CD4-positive, alpha-beta T cell treated with Interleukin-1 beta for 1 hour (primary cell): ENCODE results near the gene TP53AIP1.

Experiments
- DNase-seq, 2 donors: peaks; one replicate each; pipeline ENCODE4 v3.0.0-alpha.2; 2020 to 2022

The TP53AIP1 gene

GRCh38 chr11:128904656-128905344 is 37.9 kb downstream of the TP53AIP1 start:
- peak in 1 of 2 donors; percentile 26 for DNase-seq

GRCh38 chr11:128904303-128904655 is 38.4 kb downstream of the TP53AIP1 start:
- DNase-seq, result no peak

GRCh38 chr11:128903248-128904061 is 39.2 kb downstream of the TP53AIP1 start:
- no peak for DNase-seq

DNA sequence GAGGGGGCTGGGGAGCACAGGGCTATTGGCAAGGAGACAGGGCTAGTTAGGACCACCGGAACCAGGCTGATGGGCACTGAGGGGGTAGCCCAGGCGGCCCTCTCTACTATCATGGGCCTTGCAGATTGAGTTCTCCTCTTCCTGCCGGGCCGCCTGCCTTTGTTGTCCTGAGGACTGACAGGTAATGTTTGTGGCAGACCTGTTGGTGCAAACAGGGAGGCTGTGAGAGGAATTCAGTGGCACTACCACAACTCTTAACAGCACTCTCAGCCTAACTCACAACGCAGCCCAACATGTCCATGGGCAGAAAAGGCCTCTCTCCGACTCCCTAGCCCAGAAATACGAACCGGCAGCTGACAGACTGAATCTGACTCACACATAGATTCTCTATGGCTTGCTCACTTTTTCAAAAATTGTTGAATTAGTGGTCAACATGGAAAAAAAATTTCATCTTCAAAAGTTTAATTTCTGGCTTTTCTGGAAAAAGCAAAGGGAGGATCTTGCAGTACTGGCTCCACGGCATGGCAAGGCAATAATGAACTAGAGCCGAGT is 40.1 kb downstream of the TP53AIP1 start:
- DNase-seq, result no peak

DNA sequence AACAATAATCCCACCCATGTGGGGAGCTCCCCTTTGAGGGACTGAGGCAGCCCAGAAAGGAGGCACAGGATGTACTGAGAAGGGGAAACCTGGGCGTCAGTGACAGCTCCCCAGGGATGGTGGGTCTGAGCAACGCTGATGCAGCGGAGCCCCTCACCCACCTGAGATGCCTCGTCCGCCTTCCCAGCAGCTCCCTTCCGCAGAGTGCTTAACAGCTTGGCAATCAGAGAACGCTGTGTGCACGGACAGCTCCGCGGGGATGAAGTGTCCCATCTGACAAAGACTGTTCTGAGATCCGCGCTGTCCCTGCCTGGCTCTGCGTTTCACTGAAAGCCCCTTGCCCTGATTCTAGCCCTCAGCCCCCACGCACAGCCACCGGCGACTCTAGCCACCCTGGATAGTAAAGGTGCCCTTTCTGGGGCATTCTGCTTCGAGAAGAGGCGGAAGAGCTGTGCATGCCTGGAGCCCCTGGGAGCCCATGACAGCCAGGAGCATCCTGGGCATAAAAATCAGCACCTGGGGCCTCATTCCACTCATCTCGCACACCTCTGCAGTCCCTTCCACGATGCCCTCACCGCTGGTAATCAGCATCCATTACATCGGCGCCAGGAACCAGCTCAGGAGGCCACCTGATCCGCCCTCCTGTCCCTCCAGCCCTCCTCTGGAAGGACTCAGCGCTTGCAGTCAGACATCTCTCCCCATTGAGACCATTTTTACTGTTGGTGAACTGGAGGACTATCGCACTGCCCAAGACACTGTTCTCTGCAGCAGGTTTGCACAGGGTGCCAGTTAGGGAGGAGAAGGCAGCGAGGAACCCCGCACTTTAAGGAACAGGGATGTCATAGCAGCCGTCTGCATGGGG is 40.8 kb downstream of the TP53AIP1 start:
- no peak for DNase-seq

GRCh38 chr11:128900468-128900867 is 42.2 kb downstream of the TP53AIP1 start:
- DNase-seq, result no peak

DNA sequence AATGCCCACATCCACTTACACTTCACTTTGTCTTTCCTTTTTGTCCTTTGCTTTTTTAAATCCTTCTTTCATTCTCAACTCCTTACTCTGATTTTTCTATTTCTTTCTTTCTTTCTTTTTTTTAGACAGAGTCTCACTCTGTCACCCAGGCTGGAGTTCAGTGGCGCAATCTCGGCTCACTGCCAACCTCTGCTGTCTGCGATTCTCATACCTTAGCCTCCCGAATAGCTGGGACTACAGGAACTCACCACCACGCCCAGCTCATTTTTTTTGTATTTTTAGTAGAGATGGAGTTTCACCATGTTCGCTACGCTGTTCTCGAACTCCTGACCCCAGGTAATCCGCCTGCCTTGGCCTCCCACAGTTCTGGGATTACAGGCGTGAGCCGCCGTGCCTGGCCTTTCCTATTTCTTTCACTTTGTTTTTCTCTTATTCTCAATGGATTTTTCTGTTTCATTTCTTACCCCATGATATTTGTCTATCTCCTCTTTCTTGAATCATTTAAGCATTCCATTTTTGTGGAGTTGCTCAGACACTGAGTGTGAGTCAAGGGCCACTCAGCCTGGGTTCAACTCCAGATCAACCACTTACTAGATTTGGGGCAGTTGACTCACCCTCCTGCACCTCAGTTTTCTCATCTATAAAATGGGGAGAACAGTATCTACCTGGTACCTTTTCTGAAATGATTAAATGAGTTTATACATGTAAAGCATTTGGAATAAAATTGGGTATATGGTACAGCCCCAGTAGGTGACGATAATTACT is 43.9 kb downstream of the TP53AIP1 start:
- DNase-seq, result no peak

DNA sequence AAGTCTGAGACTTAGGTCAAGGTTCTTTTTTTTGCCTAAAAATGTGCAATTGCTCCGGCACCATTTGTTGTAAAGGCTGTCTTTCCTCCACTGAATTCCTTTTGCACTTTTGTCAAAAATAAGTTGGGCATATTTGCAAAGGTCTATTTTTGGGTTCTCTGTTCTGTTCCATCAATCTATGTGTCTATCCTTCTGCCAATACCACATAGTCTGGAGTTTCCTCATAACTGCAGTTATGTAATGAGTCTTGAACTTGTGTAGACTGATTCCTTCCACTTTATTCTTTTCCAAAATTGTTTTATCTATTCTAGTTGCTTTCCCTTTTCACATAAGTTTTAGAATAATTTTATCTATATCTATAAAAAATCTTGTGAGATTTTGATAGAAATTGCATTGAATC is 44.8 kb downstream of the TP53AIP1 start:
- DNase-seq, result no peak

DNA sequence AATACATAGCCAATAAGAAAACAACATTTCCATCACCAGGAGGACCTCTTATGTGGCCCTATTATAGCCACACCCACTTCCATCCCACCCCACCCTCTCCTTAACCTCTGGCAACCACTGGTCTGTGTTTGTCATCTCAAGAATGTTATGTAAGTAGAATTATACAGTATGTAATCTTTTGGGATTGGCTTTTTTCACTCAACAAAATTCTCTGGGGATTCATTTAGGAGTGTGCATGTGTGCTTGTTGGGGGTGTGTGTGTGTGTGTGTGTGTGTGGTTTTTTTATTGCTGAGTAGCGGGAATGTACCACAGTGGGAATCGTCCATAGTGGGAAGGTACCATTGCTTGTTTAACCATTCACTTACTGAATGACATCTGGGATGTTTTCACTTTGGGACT is 46.3 kb downstream of the TP53AIP1 start:
- DNase-seq, result no peak

GRCh38 chr11:128895526-128895925 is 47.1 kb downstream of the TP53AIP1 start:
- DNase-seq, result no peak

DNA sequence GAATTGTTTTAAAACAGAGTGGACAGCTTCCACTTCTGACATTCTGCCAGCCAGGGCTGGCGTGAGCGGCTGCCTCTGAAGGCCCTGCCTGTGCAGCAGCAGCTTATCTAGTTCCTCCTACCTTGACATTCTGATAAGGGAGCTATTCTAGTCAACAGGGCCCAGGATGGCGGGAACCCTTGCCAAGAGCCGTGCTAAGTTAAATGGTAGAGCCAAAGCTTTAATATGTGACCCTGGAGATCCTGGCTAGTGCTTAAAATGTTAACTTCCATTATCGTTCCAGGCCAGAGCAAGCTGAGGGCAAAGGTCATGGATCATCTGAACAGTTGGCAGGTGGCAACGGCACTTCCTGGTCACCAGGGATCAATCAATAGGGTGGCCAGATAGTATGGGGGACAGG is 48.0 kb downstream of the TP53AIP1 start:
- no peak for DNase-seq

DNA sequence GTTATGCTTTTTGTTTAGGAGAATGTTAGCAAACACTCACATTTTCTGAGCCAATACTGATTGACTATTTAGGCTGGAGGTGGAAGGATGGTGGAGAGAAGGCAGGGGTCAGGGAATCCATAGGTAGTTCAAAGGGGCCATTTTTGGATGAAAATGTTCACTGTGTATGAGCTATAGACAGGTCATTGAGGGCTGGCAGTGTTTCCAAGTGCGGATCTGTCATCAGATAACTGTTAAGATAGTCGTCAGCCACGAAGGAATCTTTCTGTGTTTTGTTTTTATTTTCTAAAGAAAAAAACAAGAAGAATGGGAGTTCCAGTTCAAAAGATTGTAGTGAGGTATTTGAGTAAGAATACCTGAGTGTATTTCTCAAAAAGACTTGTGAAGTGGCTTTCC is 48.4 kb downstream of the TP53AIP1 start:
- no peak for DNase-seq

GRCh38 chr11:128893578-128894285 is 48.9 kb downstream of the TP53AIP1 start:
- DNase-seq, result no peak

DNA sequence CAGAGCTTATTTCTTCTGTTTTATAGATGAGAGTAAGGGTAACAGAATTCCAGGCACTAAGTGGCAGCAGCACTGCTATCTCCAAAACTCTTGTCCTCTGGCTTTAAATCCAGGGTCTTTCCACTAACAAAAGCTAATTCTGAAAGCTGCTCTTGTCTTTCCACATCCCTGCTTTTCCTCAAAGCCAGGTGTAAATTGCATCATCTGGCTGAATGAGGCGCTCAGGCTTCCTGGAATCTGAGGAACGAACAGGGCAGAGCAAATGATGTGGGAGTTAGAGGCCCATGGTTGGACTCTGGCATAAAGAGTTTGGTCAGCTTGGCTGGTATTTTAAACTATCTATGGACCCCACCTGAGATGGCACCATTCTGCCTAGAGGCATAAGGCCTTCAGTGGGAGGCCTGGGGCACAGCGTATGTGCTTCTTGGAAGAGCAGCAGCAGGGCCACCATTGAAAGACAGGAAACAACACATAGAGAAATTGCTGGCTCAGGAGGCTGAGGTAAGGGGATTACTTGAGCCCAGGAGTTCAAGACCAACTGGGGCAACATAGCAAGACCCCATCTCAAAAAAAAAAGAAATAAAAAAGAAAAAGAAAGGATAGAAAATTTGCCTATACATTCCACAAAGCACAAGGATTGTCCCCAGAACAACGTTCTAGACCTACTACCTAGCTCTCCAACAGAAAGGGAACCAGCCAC is 49.7 kb downstream of the TP53AIP1 start:
- no peak for DNase-seq

DNA sequence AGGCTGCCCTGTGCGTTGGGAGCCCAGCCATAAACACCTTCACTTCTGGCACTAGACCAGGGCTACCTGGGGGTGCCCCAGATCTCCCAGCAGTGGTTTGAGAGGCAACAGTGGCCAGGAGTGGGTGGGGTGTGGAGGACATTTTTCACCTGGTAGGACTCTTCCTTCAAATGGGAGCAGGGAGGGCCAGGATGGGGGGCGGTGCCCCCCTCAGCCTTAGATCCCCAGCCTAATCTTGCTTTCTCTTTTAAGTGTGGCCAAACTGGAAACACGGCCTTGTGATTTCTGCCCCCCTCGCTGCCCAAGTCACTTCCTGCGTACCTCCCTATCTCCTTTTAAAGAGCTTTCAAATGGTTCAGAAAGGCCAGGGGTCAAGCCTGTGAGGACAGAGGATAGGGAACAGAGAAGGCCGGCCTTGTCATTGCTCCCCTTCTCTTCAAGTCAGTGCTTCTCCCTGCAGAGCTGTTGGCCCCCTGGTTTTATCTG is 50.7 kb downstream of the TP53AIP1 start:
- no peak for DNase-seq

DNA sequence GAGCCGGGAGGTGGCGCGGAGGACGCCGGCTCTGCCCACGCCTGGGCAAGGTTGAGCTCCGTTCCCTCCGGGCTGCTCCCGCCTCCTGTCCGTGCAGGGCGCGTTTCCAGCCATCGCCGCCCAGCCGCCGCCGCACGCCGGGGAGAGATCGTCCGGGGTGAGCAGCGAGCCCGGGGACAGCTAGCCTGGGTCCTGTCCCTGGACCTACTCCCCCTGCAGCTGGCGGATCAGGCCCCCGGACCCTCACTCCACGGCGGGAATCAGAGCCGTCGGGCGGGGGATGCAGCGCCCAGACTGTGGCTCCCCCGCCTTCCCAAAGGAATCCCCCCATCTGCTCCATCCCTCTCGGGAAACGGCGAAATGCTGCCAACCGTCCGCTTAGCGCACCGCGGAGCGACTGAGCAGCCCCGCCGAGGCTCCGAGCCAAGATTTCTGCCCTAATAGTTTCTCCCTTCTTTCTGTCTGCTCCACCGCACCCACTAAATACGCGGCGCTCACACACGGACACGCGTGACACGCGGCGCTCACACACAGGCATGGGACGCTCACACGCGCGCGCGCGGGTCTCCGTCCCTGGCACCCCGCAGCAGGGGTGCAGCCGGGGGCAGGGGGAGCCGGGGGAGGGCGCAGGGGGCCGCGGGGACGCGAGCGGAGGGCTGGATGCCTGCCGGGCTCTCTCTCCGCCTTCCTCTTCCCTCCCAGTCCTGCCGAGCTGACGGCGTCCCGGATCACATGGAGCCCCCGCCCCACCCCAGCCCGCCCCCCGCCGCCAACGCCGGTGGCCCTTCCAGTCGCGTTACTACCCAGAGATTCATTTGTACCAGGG is 51.9 kb downstream of the TP53AIP1 start, which contains the start of gene KCNJ5:
Gene KCNJ5, plus strand, starts transcription at position 814 of the 826 bp plus-strand sequence. CDS start 19,918 bp downstream, outside the sequence.
- DNase-seq, result no peak

GRCh38 chr11:128890216-128890542 is 52.5 kb downstream of the TP53AIP1 start:
- no peak for DNase-seq

DNA sequence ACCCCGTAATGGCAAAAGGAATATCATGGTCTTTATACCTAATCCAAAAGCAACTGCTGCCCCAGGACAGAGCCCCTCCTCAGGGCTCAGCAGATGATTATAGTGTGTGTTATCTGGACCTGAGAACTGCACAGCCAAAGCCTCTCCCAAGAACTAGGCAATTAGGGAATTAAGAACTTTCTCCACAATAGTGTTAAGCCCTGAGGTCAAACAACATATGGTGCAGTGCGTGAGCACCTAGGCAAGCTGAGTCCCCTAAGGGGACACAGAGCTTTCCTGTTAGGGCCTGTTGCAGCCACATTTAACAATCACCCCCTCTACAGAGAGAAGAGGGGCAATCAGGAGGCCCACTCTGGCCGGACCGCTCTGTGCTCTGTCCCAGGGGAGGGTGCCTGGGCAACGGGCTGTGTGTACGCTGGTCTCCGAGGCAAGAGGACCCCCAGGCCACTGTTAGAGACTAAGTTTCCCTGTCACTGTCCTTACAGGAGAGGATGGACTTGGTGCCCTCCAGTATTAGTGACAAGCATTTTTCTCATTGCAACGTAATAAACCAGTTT is 52.9 kb downstream of the TP53AIP1 start:
- no peak for DNase-seq
